Measurements from ENCODE around the gene ADAMTSL3. TPM values are rescaled to one million over a fixed set of nuclear protein-coding genes. Genes with fewer than 3 reads are reported as not detected.

ADAMTSL3 gene
- total RNA-seq, 1 donor from 2014 or later: 0.07 TPM

DNA sequence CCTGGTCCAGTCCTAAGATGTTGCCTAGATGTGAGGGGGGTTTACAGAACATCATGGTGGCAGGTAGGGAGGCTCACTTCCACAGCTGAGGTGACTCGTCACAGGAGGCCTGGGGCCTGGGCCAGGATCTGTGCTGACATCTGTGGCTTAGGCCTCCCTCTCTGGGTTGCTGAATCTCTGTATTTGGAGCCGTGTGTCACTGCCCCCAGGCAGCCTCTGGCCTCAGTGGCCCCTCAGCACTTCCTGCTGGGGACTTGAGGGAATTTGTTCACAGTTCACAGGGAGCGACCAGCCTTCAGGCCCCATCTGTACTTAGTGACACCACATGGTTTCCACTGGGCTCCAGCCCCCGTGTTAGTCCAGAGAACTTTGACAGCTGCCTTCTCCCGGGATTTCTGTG lies 41.7 kb upstream of the ADAMTSL3 start:
- H3K4me1 Mint-ChIP-seq: peaks cover 5% of the 10 kb centered on the region
- no peak overlapping the region for H3K27ac Mint-ChIP-seq (ENCODE audit: unreplicated experiment)
- no peaks in the 10 kb centered on the region for H3K36me3 Mint-ChIP-seq (ENCODE audit: low read depth)

DNA sequence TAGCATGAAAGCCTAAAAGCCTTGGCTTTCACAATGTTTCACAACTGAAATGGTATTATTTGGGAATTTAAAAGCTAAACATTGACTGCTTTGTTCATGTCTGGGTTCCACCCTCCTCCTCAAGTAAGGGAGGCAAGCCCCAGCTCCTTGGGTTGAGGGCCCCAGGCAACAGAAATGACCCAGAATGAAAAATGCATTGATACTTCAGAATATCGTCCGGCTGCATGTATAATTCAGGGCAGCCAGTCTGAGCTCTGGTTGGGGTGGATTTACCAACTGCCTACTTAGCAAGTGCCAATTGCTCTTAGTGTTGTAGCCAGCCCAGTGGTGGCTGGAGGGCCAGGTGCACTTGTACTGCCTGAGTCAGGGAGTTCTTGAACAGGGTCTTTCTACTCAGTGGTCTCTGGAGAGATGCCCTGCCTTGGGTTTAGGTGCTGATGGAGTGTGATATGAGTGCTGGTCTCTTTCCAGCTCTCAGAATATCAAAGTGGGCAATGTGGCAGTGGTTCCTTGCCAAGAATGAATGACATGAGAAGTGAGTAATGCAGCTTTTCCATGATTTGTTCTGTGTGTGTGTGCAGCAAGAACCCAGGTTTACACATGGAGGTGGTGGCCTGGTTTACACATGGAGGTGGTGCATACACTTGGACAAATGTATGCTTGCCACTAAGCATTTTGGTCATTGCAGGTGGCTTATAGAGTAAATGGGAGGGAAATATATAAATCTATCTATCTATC lies 40.9 kb upstream of the ADAMTSL3 start:
- no peaks in the 10 kb centered on the region for H3K27me3 Mint-ChIP-seq (ENCODE audit: low read depth)
- no peaks in the 10 kb centered on the region for H3K36me3 Mint-ChIP-seq (ENCODE audit: low read depth)
- no peaks in the 10 kb centered on the region for H3K9me3 Mint-ChIP-seq
- no peak overlapping the region for H3K27ac Mint-ChIP-seq (ENCODE audit: unreplicated experiment)
- TF ChIP-seq, protein P1, sequence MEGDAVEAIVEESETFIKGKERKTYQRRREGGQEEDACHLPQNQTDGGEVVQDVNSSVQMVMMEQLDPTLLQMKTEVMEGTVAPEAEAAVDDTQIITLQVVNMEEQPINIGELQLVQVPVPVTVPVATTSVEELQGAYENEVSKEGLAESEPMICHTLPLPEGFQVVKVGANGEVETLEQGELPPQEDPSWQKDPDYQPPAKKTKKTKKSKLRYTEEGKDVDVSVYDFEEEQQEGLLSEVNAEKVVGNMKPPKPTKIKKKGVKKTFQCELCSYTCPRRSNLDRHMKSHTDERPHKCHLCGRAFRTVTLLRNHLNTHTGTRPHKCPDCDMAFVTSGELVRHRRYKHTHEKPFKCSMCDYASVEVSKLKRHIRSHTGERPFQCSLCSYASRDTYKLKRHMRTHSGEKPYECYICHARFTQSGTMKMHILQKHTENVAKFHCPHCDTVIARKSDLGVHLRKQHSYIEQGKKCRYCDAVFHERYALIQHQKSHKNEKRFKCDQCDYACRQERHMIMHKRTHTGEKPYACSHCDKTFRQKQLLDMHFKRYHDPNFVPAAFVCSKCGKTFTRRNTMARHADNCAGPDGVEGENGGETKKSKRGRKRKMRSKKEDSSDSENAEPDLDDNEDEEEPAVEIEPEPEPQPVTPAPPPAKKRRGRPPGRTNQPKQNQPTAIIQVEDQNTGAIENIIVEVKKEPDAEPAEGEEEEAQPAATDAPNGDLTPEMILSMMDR (conservative IDR thresholded peaks at IDR 0.05): no peak
- no peak for DNase-seq (ENCODE audit: low read depth, low spot score)
- H3K4me1 Mint-ChIP-seq: peaks cover 5% of the 10 kb centered on the region
- H3K4me3 Mint-ChIP-seq: no peak overlapping the region

More for the DNA sequence above, 41.7 kb upstream of the ADAMTSL3 start:
- TF ChIP-seq, protein P1 (conservative IDR thresholded peaks at IDR 0.05): no peak
- DNase-seq (ENCODE audit: low read depth, low spot score): no peak
- no peaks in the 10 kb centered on the region for H3K9me3 Mint-ChIP-seq
- H3K4me3 Mint-ChIP-seq: no peak overlapping the region
- no peaks in the 10 kb centered on the region for H3K27me3 Mint-ChIP-seq (ENCODE audit: low read depth)

DNA sequence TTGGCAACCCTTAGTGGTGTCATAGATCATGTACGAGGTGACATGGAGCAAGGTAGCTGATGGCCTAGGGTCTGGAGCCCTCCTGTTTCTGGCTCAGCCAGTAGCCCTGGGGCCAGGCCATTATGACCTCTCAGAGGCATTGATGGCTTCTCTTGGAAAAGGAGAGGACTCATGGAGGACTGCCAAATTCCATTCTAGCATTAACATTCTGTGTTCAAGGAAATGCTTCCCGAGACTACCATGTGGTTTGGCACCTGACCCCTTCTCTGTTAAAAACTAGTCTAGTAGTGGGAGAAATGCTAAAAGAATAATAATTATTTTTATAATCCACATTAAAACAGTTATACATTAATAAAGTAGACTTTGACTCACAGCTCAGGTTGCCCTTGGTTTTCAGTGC lies 40.2 kb upstream of the ADAMTSL3 start:
- Mint-ChIP-seq H3K4me3 (no peak overlapping the region), H3K27ac (ENCODE audit: unreplicated experiment) (no peak overlapping the region), H3K36me3 (ENCODE audit: low read depth) (no peaks in the 10 kb centered on the region), H3K9me3 (no peaks in the 10 kb centered on the region), H3K4me1 (peaks cover 5% of the 10 kb centered on the region), H3K27me3 (ENCODE audit: low read depth) (no peaks in the 10 kb centered on the region)
- TF ChIP-seq, protein P1 (conservative IDR thresholded peaks at IDR 0.05): no peak
- no peak for DNase-seq (ENCODE audit: low read depth, low spot score)

DNA sequence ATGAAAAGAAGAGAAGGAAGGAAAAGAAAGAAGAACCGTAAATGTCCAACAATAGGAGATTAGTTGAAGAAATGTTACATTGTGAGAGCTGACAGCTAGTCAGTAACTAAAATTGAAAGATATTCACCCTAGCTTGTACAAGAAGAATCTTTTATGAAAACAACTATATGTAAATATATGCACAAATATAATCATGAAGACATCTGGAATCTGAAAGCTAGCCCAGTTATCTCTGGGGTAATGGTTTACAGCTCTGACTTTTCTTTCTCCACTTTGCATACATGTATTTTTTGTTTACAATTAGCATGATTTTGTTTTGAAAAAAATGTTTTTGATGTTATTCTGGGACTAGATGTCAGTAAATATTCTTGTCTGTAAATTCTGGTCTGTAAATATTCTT lies 37.1 kb upstream of the ADAMTSL3 start:
- H3K36me3 Mint-ChIP-seq (ENCODE audit: low read depth): no peaks in the 10 kb centered on the region
- peaks cover 5% of the 10 kb centered on the region for H3K9me3 Mint-ChIP-seq
- no peak overlapping the region for H3K27ac Mint-ChIP-seq (ENCODE audit: unreplicated experiment)
- peaks cover 5% of the 10 kb centered on the region for H3K4me1 Mint-ChIP-seq
- TF ChIP-seq, protein P1 (conservative IDR thresholded peaks at IDR 0.05): no peak
- no peak overlapping the region for H3K4me3 Mint-ChIP-seq
- no peaks in the 10 kb centered on the region for H3K27me3 Mint-ChIP-seq (ENCODE audit: low read depth)
- DNase-seq (ENCODE audit: low read depth, low spot score): no peak

DNA sequence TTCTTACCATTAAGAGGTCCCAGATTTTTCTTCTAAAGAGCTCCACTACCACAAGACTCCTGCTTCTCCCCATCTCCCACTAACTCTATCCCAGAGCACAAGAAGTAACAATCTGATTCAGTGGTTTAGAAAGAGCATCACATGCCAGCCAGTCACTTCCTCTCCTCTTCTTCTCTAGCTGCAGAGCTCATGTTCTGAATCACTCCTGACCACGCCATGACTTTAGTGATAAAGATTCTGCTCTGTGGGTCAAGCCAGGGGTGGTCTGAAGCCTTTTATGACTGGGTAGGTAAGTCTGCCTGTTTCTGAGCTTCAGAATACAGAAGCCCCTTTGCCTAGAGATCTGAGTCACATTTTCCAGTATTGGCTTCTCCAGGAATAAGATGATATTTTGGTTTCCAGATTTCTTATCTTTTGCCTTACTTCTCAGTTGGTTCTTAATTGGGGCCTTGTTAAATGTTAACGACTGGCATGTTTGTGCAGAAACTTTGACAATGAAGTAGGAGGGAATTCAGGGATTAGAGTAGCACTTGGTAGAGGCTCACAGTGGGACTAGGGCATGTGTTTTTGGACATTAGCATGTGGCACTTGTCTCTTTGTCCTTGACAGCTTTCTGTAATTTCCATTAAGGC lies 27.6 kb upstream of the ADAMTSL3 start:
- Mint-ChIP-seq H3K27ac (ENCODE audit: unreplicated experiment) (no peak overlapping the region), H3K4me3 (no peak overlapping the region), H3K4me1 (no peaks in the 10 kb centered on the region), H3K27me3 (ENCODE audit: low read depth) (no peaks in the 10 kb centered on the region), H3K36me3 (ENCODE audit: low read depth) (no peaks in the 10 kb centered on the region), H3K9me3 (peaks cover 6% of the 10 kb centered on the region)
- TF ChIP-seq, protein P1 (conservative IDR thresholded peaks at IDR 0.05): no peak
- DNase-seq (ENCODE audit: low read depth, low spot score): no peak

All from neural crest cell (in vitro differentiated cells).